HG03520 (cell line): ENCODE measurements around the gene CHRNG.

Experiments used
- ATAC-seq: cut with Tn5 transposase; IDR thresholded peaks from one replicate; pipeline ENCODE4 v1.9.1; 2021; ENCODE audit warnings: mild to moderate bottlenecking, moderate library complexity; ENCODE audit not compliant: unreplicated experiment

The CHRNG gene

DNA sequence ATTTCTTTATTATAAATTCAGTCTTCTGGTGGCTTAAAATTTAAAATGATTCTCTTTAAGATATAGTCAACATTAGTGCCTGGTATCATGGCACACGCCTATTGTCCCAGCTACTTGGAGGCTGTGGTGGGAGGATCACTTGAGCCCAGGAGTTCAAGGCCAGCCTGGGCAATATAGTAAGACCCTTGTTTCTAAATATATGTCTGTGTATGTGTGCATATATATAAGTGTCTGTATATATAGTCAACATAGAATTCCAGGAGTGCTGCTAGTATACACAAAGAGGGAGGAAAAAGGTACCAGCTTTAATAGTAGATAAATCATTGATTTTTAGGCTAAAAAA, 35.9 kb downstream of the CHRNG start:
- ATAC-seq, result no peak

DNA sequence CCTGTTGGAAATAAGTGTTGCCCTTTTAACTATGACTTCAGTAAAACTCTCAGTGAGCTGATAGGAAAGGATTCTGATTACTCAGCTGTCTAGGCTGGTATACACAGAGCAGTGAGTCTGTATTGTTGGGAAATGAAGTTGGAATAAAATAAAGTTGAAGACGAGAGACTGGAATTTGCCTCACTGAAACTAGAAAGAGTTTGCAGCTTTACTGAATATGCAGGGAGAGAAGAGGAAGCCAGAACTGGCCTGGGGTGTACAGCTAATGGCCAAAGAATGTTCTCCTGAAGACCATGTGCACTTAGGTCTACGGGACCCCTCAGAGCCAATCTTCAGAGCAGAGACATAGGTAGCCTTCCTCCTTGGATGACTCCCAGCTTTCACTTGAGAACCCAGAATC, 37.5 kb downstream of the CHRNG start:
- no peak for ATAC-seq

DNA sequence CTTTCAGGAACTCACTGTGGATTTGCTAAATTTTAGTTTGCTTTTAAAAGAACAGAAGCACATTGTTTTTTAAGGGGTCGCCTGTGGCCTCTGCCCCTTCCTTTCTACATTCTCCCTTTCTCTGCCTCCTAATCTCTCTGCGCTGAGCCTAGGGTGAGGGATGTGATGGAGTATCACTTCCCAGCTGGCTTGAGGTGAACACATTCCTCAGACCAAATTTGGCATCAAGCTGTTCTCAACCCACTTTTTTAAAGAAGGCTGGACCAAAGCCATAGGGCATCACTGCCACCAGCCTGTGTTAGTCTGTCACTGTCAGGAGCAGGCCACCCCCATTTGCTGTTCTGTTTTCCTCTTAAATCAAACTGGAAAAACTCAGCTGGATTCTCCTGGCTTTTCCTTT, 38.3 kb downstream of the CHRNG start:
- ATAC-seq, result no peak

DNA sequence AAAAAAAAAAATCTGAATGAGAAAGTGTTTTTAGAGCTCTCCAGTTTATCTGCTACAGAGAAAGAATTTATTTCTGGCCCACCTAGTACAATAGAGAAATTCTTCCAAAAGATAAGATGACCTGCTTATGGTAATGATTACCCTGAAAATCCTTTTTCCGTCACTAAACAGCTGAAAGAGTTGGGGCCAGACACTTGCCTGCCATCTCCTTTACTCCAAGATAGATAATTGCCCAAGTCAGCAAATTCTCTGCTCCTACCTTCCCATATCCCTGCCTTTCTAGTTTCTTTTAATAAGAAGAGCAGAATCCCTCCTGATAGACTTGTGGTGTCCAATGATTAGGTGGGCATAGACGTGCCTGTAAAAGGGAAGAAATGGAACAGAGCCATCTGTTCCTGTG, 39.1 kb downstream of the CHRNG start:
- no peak for ATAC-seq

DNA sequence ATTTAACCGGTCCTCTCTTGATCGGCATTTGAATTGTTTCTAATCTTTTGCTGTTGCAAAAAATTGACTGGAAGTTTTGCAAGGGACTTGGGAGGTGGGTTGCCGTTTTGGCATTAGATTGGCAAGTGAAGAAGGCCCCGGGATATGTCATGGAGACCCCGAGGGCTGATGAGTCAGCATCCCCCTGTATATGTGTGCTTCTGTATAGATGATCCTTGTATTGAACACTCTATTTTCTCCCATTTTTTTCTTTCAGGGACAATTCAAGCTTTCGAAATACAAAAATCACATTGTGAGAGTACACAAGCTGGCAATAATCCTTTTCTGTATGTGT, 41.1 kb downstream of the CHRNG start:
- ATAC-seq, result no peak

DNA sequence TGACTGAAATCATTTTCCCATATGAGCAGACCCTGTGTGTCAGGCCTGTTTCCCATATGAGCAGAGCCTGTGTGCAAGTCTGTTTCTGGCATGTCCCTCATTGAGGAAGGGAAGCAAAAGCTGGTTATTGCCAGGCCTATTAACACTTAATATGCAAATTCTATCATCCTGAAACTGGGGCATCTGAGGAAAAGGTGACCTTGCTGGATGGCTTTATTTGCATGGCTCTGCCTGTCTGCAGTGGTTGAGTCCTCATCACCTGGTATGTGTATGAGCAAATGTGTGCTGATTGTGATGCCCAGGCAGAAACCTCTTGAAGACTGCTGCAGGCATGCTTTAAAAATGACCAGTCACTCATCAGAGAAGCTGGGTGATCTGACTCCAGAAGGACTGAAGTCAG, 42.2 kb downstream of the CHRNG start:
- ATAC-seq, result no peak

DNA sequence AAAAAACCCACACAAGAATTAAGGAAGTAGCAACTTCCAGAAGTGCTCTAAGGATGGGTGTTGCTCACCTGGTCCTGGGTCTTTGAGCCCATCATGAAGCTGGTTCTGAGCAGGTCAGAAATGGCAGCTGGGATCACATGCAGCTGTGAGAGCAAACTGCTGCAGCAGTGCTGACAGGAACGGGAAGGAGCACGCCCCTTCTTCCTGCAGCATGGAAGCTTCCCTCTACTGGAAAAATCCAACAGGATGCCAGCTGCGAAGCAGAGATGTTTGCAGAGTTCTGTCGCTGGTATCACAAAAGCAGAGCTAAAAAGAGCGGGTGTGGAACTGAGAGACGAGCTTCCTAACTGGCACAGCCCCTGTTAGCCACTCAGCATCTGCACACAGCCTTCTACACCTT, 44.7 kb downstream of the CHRNG start:
- no peak for ATAC-seq

DNA sequence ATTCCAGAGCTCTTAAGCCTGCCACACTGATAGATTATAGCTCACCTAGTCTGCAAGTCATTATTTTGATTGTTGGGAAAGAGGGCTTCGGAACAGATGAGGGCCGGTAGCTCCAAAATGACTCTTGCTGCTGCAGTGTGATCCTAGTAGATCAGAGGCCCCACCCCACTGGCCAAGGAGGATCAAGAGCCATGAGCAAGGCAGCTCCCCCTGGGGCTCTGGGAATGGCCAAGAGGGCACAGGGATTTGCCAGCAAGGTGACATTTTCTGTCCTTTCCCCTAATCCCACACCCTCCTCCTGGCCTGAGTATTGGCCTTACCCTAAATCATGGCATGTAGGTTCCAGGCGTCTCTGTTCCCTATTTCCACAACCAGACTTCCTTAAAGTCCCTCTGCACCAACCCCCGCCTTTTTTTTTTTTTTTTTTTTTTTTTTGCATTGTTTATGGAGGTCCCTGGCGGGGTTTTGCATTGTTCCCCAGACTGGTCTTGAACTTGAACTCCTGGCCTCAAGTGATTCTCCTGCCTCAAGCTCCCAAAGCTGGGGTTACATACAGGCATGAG, 47.5 kb downstream of the CHRNG start:
- no peak for ATAC-seq

DNA sequence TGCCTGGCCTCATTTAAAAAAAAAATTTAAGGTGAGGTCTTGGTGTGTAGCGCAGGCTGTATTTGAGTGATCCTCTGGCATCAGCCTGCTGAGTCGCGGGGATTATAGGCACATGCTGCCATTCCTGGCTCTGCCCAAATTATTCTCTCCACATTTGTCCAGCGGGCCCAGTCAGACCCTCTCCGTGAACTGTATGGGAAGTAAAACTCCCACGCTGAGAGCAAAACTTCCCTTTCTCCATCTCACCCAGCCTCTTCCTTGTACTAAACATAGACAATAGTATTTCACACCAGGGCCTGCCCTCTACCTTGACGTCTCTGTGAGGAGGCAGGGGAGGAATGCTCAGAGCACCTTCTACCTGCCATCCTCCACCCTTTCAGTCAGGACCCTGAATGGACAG, 48.0 kb downstream of the CHRNG start:
- no peak for ATAC-seq

DNA sequence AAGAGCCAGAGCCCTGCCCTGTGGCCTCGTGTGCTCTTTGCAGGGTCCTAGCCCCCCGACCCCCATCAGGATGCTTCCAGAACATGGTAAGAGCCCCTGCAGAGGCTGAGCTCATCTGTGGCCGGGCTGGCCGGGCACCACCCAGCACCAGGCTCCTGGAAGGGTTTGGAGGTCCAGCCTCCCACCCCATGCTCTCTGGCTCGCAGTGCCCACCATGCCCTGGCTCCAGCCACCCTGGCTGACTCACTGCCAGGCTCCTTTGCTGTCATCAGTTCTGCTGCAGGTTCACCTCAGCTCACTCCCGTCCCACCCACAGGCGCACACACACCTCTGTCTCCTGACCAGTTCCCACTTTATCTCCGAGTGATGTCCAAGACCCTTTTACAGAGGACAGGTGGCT, 48.5 kb downstream of the CHRNG start:
- no peak for ATAC-seq

DNA sequence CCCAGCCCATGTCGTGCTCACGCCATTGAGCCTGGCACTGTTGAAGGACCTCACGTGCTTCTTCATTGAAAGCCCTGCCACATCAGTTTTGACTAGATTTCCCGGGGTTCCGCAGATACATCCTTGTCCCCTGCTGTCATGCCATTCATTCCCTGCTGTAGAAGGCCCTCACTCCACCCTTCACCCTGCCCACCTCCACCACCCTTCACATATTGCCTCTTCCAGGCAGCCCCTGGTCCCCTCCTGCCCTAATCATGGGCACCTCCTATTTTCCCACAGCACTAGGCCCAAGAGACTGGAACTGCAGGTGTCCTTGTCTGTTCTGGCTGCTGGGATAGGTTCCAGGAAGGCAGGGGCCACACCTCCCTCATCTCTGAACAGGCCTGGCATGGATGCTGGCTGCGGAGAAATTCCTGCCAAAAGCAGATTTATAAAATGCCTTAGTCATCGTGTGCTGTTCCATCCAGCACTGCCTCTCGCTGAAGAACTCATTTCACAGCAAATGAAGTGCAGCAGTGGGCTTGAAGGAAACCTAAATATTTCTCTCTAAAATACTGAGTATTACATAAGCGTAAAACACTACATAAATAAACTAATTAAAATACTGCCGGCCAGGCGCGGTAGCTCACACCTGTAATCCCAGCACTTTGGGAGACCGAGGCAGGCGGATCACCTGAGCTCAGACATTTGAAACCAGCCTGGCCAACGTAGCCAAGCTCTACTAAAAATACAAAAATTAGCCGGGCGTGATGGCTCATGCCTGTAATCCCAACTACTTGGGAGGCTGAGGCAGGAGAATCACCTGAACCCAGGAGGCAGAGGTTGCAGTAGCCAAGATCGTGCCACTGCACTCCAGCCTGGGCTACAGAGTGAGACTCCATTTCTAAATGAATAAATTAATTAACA, 49.4 kb downstream of the CHRNG start:
- ATAC-seq, result no peak

DNA sequence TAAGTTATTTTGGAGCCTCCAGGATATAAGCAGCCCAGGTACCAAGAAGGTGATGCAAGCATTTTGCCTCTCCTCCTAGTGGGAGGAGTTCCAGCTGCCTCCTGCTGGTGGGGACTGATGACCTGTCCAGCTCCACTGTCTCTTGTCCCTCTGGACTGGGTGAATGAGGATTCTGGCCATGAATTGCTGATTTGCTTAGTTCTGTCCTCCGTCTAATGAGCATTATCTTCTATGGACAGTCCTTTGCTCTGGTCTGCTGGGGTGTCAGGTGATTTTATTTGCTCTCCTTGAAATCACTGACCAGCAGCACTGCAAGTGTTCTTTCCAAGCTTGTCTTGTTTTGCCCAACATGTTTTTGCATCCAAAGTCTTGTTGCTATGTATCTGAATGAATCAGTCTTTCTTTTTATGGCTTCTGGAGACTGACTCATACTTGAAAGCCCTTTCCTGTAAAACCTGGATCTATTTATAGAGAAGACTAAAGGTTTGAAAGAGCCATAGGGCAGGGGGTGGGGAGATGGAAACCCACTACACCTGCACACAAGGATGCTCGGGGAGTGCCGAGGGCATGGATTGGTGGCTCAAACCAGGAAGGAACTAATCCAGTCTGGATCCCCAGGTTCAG, 53.4 kb downstream of the CHRNG start:
- ATAC-seq, result no peak

DNA sequence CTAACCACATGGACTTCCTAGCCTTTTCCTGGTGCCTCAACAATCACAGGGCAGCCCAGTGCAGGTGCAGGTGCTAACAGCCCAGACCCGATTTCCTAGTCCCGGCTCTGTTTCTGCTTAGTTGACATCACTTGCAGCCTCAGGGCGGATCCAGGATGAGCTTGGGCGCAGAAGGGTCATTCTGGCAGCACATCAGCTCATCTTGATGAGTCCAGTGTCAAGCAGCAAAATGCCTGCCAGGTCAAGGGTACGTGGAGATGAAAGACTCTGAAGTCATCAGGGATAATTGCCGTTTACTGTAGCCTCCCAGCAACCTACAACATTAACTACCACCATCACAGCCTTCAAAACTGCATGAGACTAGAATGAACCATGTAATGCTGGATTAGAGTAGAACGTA, 54.5 kb downstream of the CHRNG start:
- no peak for ATAC-seq
